ACHN (cell line): ENCODE measurements around the gene TRIM33.
"Not testable (repeated sequence)": the region's sequence is repeated elsewhere in the genome, so short reads cannot be mapped to it uniquely, and the experiment has no call there.

Experiments
- DNase-seq: peaks from one replicate; pipeline ENCODE4 v3.0.0-alpha.2; 2015
- in situ Hi-C: cut with HindIII; loops from 2 replicates; pipeline ENCODE4 v1.10.0; 2017; ENCODE audit warnings: low sequenced_read_pairs, low pct_ligation_motif_present, low pct_unique_long_range_greater_than_20kb

Gene TRIM33

GRCh38 chr1:114479636-114480035 is 31.4 kb downstream of the TRIM33 start:
- in situ Hi-C loops, DNase-seq: not testable (repeated sequence)

GRCh38 chr1:114479134-114479533 is 31.9 kb downstream of the TRIM33 start:
- in situ Hi-C loops: no loop called here

GRCh38 chr1:114473796-114474195 is 37.2 kb downstream of the TRIM33 start:
- in situ Hi-C loops: no loop called here
- DNase-seq: no peak

More at GRCh38 chr1:114479134-114479533, 31.9 kb downstream of the TRIM33 start:
- no peak for DNase-seq

DNA sequence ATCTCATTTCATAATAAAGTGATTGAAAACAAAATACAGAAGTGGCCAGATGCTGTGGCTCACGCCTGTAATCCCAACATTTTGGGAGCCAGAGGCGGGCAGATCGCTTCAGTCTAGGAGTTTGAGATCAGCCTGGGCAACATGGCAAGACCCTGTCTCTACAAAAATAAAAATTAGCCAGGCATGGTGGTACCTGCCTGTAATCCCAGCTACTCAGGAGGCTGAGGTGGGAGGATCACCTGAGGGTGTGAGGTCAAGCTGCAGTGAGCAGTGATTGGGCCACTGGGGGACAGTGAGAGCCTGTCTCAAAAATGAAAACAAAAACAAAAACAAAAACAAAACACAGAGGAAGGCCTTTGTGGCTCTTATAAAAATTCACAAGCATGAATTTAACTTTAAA is 38.6 kb downstream of the TRIM33 start:
- in situ Hi-C loops: no loop called here
- no peak for DNase-seq

GRCh38 chr1:114470681-114471080 is 40.3 kb downstream of the TRIM33 start:
- no peak for DNase-seq
- in situ Hi-C loops: no loop called here

DNA sequence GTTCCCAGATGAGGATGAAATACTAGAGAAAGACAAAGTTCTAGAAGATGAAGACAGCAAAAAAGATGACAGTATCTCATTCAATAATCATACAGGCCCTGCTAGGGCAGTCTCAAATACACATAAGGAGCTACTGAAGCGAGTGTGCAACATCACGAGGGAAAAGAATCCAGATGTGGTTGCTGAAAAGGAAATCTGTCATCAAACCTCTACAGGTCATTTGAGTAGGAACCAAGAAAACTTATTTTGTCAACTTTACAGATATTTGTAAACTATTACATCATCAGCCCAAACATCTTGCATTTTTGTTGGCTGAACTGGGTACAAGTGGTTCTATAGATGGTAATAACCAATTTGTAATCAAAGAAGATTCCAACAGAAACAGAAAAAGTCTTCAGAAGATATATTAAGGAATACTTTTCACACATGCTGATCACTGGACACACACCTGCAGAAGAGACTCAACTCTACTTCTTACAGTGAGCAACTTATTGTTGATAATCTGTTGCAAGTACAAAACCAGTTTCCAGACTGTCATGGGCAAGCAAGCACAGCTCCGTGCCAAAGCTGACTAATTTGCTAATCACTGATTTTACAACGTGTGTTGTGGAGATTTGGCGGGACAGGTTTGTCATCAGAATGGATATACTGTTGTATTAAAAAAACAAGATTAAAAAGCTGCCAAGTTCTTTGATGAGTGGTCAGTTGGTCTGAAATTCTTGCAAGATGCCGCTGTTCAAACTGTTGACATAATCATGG is 42.1 kb downstream of the TRIM33 start:
- DNase-seq: peak; percentile 8
- in situ Hi-C loops: no loop called here

GRCh38 chr1:114468047-114468446 is 43.0 kb downstream of the TRIM33 start:
- DNase-seq: no peak
- in situ Hi-C loops: no loop called here

- in situ Hi-C loops: no loop called here
- no peak for DNase-seq
Measured at GRCh38 chr1:114467491-114467890, 43.5 kb downstream of the TRIM33 start.

- in situ Hi-C loops: no loop called here
- DNase-seq: no peak
Measured at GRCh38 chr1:114466334-114467014, 44.5 kb downstream of the TRIM33 start.

DNA sequence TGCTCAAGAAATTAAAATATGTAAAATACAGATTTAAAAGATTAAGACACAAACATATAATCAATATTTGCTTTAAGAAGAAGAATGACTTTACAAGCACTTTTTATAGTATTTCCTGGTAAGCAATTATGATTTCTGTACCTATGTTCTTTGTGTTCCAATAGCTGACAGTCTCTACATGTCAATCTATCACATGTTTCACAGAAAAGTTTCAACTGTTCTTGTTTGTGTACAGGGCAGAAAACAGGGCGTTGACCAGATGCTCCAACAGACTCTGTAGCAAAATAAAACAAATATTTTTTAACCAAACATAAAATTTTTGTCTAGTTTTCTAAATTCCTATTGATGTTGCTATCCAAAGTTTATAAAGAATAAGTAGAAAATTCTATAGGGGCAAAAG is 48.0 kb downstream of the TRIM33 start:
- in situ Hi-C loops: no loop called here
- DNase-seq: no peak

- in situ Hi-C loops: no loop called here
Measured at GRCh38 chr1:114462341-114462740, 48.7 kb downstream of the TRIM33 start.

GRCh38 chr1:114458237-114458777 is 52.7 kb downstream of the TRIM33 start:
- DNase-seq: no peak
- in situ Hi-C loops: no loop called here

More at GRCh38 chr1:114462341-114462740, 48.7 kb downstream of the TRIM33 start:
- DNase-seq: no peak

- DNase-seq: no peak
- in situ Hi-C loops: no loop called here
Measured at GRCh38 chr1:114457675-114458236, 53.2 kb downstream of the TRIM33 start.

GRCh38 chr1:114456586-114456985 is 54.4 kb downstream of the TRIM33 start:
- in situ Hi-C loops: no loop called here
- DNase-seq: no peak

GRCh38 chr1:114455102-114455785 is 55.8 kb downstream of the TRIM33 start:
- in situ Hi-C loops: no loop called here
- no peak for DNase-seq

GRCh38 chr1:114454539-114454938 is 56.5 kb downstream of the TRIM33 start:
- DNase-seq: no peak
- in situ Hi-C loops: no loop called here

DNA sequence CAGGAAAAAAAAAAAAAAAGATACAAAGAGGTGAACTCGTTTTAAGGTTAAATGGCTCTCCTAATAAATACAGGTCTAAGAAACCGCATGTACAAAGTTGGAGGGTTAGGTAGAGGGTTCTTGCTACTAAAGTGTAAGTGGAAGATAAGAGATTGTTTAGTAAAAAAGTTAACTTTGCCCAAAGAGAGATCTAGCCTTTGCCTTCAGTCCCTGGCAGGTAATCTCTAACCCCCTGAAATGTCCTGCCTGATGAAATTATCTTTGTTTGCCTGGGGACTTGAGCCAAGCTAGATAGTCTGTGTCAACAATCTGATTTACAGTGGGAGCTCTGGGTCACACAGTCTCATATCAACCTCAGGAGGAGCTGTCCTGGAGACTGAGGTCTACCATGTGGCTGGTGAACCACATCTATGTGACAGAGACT is 57.6 kb downstream of the TRIM33 start:
- in situ Hi-C loops: no loop called here
- DNase-seq: no peak

GRCh38 chr1:114448370-114449036 is 62.5 kb downstream of the TRIM33 start:
- in situ Hi-C loops: no loop called here
- DNase-seq: no peak
